Skeletal muscle tissue (tissue), 4 donors: ENCODE data around the gene DIP2C. TPM values are rescaled to one million over a fixed set of nuclear protein-coding genes. Genes with fewer than 3 reads are reported as not detected.
"Not testable (repeated sequence)": the region's sequence is repeated elsewhere in the genome, so short reads cannot be mapped to it uniquely, and the experiment has no call there.

ENCODE experiments used
- H3K27ac ChIP-seq: one replicate; pipeline ENCODE4 v1.7.0; 2013; ENCODE audit warnings: mild to moderate bottlenecking, low read depth, low read length, inconsistent platforms
- H3K27me3 ChIP-seq, 3 donors: one replicate each; pipeline ENCODE4 v1.7.0; 2013; ENCODE audit warnings: low read length in 3 of 3; ENCODE audit not compliant: control insufficient read depth in 3 of 3, insufficient read depth in 3 of 3
- H3K36me3 ChIP-seq, 3 donors: one replicate each; pipeline ENCODE4 v1.7.0; 2013; ENCODE audit warnings: low read length in 3 of 3; ENCODE audit not compliant: control insufficient read depth in 3 of 3, insufficient read depth in 3 of 3
- H3K4me1 ChIP-seq, 3 donors: one replicate each; pipeline ENCODE4 v1.7.0; 2013; ENCODE audit warnings: low read length in 3 of 3, mild to moderate bottlenecking in 3 of 3; ENCODE audit not compliant: control insufficient read depth in 3 of 3, insufficient read depth in 3 of 3
- H3K4me3 ChIP-seq, 3 donors: one replicate each; pipeline ENCODE4 v1.7.0; 2013; ENCODE audit warnings: low read length in 3 of 3
- H3K9ac ChIP-seq, 3 donors: one replicate each; pipeline ENCODE4 v1.7.0; 2013; ENCODE audit warnings: low read length in 3 of 3, mild to moderate bottlenecking in 3 of 3, moderate library complexity in 2 of 3, low read depth in 1 of 3
- H3K9me3 ChIP-seq, 3 donors: one replicate each; pipeline ENCODE4 v1.7.0; 2013; ENCODE audit warnings: low read length in 3 of 3; ENCODE audit not compliant: control insufficient read depth in 3 of 3
- total RNA-seq: library from RNA; depleted of rRNA; stranded (reverse); fragments of >200 nt; gene quantifications from one replicate; pipeline ENCODE4 v1.2.3, GENCODE V29; 2014
- donor health status: Osteomylitis.

Gene DIP2C
- total RNA-seq, 1 donor from 2014 or later, result 18.8 TPM

- H3K27me3 ChIP-seq, result no peaks in the 10 kb centered on the region
- no peaks in the 10 kb centered on the region for H3K9me3 ChIP-seq
- H3K27ac ChIP-seq, result no peak overlapping the region
- H3K4me3 ChIP-seq, result no peak overlapping the region
- H3K9ac ChIP-seq, result no peak overlapping the region
- H3K36me3 ChIP-seq, result peaks cover 12 to 29% (median 27%) of the 10 kb centered on the region in 3 donors
- H3K4me1 ChIP-seq, result no peaks in the 10 kb centered on the region
Measured at GRCh38 chr10:404991-405390, 284.5 kb downstream of the DIP2C start.

DNA sequence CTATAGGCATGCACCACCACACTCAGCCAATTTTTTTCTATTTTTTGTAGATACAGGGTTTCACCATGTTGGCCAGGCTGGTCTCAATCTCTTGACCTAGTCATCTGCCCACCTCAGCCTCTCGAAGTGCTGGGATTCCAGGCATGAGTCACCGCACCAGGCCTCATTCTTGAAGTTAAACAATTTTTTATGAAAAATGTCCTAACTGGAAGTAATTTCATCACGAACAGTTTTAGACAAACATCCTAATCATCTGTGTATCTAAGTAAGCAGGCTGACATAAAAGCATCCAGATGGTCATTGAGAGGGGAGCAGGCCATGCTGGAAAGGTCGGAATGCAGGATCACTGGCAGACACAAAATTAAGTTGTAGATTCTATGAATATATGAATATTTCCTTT lies 285.1 kb downstream of the DIP2C start:
- Histone ChIP-seq H3K9me3 (no peaks in the 10 kb centered on the region), H3K9ac (no peak overlapping the region), H3K4me3 (no peak overlapping the region), H3K4me1 (no peaks in the 10 kb centered on the region), H3K27me3 (no peaks in the 10 kb centered on the region), H3K27ac (no peak overlapping the region), H3K36me3 (peaks cover 13 to 29% (median 27%) of the 10 kb centered on the region in 3 donors)

DNA sequence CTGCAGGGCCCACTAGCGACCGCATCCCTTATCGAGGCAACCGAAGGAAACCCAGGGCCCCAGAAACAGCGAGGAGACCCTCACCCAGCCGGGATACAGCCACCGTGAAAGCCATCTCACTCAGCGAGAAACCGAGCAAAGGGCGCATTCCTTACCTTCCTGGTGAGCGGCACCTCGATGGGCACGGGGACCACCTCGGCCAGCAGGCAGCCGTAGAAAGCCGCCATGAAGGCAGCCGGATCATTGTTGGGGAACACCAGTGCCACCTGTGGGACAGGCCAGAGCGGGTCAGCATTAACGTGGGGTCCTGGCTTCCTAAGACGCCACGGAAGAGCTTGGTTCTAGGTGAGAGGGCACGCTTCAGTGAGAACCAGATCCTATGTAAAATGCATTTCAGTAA lies 290.5 kb downstream of the DIP2C start:
- Histone ChIP-seq H3K4me3 (no peak overlapping the region), H3K9ac (no peak overlapping the region), H3K27me3 (no peaks in the 10 kb centered on the region), H3K9me3 (no peaks in the 10 kb centered on the region), H3K36me3 (peaks cover under 1 to 11% (median 2%) of the 10 kb centered on the region in 3 donors), H3K27ac (no peak overlapping the region), H3K4me1 (peaks cover 3 to 26% (median 21%) of the 10 kb centered on the region in 3 donors)

DNA sequence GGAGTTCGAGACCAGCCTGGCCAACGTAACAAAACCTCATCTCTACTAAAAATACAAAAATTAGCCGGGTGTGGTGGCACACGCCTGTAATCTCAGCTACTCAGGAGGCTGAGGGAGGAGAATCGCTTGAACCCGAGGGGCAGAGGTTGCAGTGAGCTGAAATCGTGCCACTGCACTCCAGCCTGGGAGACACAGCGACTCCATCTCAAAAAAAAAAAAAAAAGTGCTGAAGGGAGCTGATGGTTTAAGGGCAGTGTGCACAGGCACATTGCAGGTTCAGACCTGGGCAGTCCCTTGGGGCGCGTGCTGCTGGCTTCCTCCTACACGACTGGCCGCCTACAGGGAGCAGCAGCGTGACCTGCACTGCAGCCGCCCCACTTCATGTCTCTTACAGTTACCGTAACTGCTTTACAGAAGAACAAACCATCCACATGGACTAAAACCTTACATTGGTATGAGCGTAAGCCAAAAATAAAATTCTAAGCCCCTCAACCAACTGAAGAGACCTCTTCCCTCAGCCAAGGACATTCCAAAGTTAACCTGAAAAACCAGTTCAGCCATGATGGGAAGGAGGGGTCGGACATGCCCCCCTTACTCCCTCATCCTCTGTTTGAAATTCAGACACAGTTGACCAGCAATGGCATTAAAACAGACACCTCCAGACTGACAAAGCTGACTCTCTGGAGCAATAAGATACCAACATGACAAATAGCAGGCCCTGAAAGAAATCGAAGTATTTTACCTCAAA lies 292.0 kb downstream of the DIP2C start:
- H3K4me3 ChIP-seq, result no peak overlapping the region
- peaks cover 3 to 29% (median 21%) of the 10 kb centered on the region in 3 donors for H3K4me1 ChIP-seq
- H3K36me3 ChIP-seq, result peaks cover 0 to 11% (median 2%) of the 10 kb centered on the region in 3 donors
- H3K9me3 ChIP-seq, result no peaks in the 10 kb centered on the region
- H3K9ac ChIP-seq, result no peak overlapping the region
- no peak overlapping the region for H3K27ac ChIP-seq
- no peaks in the 10 kb centered on the region for H3K27me3 ChIP-seq

DNA sequence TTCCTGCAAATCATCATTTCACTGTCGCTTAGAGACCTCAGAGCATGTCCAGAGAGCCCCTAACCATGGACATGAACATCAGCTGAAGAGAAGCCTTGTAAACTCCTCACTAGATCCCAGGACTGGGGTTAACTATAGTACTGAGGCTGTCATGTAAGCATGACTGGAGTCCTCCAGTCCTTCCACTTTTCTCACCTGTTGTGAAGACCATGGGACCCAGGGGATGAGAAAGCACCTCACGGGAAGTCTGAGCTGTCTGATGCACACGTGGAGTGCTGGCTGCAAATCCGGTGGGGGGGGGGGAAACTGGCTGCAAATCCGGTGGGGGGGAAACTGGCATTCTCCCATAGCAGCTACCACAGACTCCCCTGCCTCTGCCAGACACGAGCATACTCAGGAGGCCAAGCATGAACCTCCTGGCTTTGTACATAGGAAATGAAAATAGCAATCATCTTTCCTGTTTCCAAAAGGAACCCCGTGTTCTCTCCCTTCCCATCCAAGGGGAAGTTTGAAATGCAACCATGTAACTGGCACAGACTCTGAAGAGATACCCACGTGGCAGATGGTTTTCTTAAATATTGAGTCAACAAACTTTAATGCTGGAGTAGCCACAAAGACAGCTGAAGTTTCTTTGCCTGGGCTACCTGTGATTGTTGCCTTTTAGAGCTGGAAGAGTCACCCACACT lies 292.8 kb downstream of the DIP2C start:
- Histone ChIP-seq H3K4me1 (peaks cover 3 to 29% (median 21%) of the 10 kb centered on the region in 3 donors), H3K4me3 (no peak overlapping the region), H3K36me3 (peaks cover 0 to 11% (median 2%) of the 10 kb centered on the region in 3 donors), H3K9me3 (no peaks in the 10 kb centered on the region), H3K27ac (peak overlapping the region; percentile 3), H3K27me3 (no peaks in the 10 kb centered on the region), H3K9ac (no peak overlapping the region)

DNA sequence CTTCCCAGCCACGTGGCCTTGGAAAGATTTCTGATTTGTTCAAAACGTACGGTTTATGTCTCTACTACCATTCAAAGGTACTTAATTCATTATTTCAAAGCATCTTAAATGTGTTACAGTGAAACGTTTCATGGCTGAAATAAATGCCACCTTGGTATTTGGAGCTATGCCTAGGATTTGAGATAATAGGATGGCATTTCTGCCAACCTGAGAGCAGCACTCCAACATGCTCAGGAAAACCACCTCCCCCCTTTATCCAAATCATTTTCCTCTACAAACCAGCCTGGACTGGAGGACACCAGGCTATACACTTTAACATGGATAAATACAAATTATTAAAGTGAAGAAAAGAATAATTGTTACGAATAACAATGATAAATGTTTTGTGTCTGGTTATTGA lies 293.4 kb downstream of the DIP2C start:
- H3K27me3 ChIP-seq, result no peaks in the 10 kb centered on the region
- H3K9ac ChIP-seq, result no peak overlapping the region
- no peaks in the 10 kb centered on the region for H3K9me3 ChIP-seq
- H3K4me1 ChIP-seq, result peaks cover 3 to 31% (median 24%) of the 10 kb centered on the region in 3 donors
- H3K36me3 ChIP-seq, result peaks cover 0 to 9% (median 2%) of the 10 kb centered on the region in 3 donors
- no peak overlapping the region for H3K4me3 ChIP-seq
- peak overlapping the region; percentile 3 for H3K27ac ChIP-seq

DNA sequence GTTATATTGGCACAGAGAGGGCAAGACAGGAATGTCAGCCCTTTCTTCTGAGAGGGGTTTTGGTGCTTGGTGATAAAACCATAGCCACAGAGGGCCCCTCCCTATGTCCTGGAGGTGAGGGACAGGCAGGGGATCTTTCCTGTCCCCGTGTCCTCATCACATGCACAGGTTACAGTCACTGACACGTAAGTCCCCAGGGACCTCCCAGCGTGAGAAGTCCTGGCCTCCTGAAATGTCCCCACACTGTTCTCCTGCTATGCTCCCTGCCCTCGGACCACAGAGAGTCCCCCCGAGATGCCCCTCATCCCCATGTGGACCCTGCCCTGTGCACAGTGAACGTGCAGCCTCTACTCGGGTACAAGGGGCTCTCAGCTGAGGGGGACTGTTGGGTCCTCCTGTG lies 293.8 kb downstream of the DIP2C start:
- H3K27ac ChIP-seq, result no peak overlapping the region
- no peaks in the 10 kb centered on the region for H3K27me3 ChIP-seq
- H3K4me3 ChIP-seq, result no peak overlapping the region
- peaks cover under 1 to 7% (median 5%) of the 10 kb centered on the region in 3 donors for H3K36me3 ChIP-seq
- H3K9me3 ChIP-seq, result no peaks in the 10 kb centered on the region
- H3K4me1 ChIP-seq, result peaks cover 3 to 35% (median 28%) of the 10 kb centered on the region in 3 donors
- no peak overlapping the region for H3K9ac ChIP-seq

GRCh38 chr10:394439-395101 lies 294.9 kb downstream of the DIP2C start:
- not testable (repeated sequence) for H3K9me3 ChIP-seq, H3K27me3 ChIP-seq
- H3K36me3 ChIP-seq, result peaks cover 10 to 13% (median 11%) of the 10 kb centered on the region in 3 donors
- peaks cover 3 to 35% (median 28%) of the 10 kb centered on the region in 3 donors for H3K4me1 ChIP-seq
- H3K4me3 ChIP-seq, result peak overlapping the region in 1 of 3 donors; percentile 13
- peak overlapping the region in 1 of 3 donors; percentile 60 for H3K9ac ChIP-seq
- H3K27ac ChIP-seq, result peak overlapping the region; percentile 59

DNA sequence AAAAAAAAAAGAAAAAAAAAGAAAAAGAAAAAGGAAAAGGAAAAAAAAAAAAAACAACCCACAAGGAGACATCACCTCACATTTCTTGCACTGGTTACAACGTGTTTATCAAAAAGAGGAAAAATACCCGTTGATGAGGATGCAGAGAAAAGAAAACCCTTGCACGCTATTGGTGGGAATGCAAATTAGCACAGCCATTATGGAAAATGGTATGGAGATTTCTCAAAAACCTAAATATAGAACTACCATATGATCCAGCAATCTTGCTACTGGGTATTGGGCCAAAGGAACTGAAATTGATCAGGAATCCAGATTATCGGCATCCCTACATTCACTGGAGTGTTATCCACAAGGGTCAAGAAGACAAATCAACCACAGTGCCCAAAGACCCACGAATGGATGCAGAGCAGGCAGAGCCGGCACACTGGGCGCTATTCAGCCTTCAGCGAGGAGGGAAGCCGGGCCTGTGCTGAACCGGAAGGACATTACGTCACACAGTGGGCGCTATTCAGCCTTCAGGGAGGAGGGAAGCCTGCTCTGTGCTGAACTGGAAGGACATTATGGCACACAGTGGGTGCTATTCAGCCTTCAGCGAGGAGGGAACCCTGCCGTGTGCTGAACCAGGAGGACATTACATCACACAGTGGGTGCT lies 295.6 kb downstream of the DIP2C start:
- Histone ChIP-seq H3K4me3 (no peak overlapping the region), H3K27me3 (no peaks in the 10 kb centered on the region), H3K27ac (no peak overlapping the region), H3K9me3 (no peaks in the 10 kb centered on the region), H3K4me1 (peaks cover 3 to 35% (median 28%) of the 10 kb centered on the region in 3 donors), H3K9ac (no peak overlapping the region), H3K36me3 (peaks cover 13 to 18% (median 17%) of the 10 kb centered on the region in 3 donors)
